H1 (cell line): ENCODE results near the gene ZNF462. TPM values are rescaled to one million over a fixed set of nuclear protein-coding genes. Genes with fewer than 3 reads are reported as not detected.

Experiments used
- CTCF ChIA-PET: fragments of 300-600 bp; sonication (Branson Sonifier 250); formaldehyde crosslinking; loops from one replicate; lab custom pipeline; 2021; ENCODE audit not compliant: partially characterized antibody; lab: Charles Lee
- POLR2A ChIA-PET: fragments of 300-600 bp; sonication (Branson Sonifier 250); formaldehyde crosslinking; loops from one replicate; lab custom pipeline; 2021; ENCODE audit warnings: inconsistent platforms; ENCODE audit not compliant: partially characterized antibody; lab: Charles Lee
- DNase-seq, 2 experiments: peaks; one replicate each; pipeline versions ENCODE4 v3.0.0 to v3.0.0-alpha.2; 2010 to 2022; ENCODE audit warnings: low spot score in 2 of 2, low read depth in 1 of 2, mixed read lengths in 1 of 2
- FAIRE-seq: peaks from 2 replicates; lab custom pipeline; 2011; peaks lifted over from hg19 to GRCh38; lab: Jason Lieb, UNC
- H2AFZ ChIP-seq: 2 replicates; pipeline ENCODE4 v1.8.1; 2012; ENCODE audit warnings: low read length, inconsistent platforms
- H2AK5ac ChIP-seq: 2 replicates; pipeline ENCODE4 v1.6.1; 2013; ENCODE audit warnings: low read depth, low read length
- H2BK120ac ChIP-seq: replicated peaks from 2 replicates; pipeline ENCODE3; 2013; ENCODE audit warnings: low read depth, low read length, inconsistent platforms
- H2BK12ac ChIP-seq: 2 replicates; pipeline ENCODE4 v1.6.1; 2013; ENCODE audit warnings: low read depth, low read length
- H2BK15ac ChIP-seq: 2 replicates; pipeline ENCODE4 v1.6.1; 2013; ENCODE audit warnings: low read length
- H2BK20ac ChIP-seq: 2 replicates; pipeline ENCODE4 v1.6.1; 2013; ENCODE audit warnings: low read length
- H2BK5ac ChIP-seq: 2 replicates; pipeline ENCODE4 v1.6.1; 2013; ENCODE audit warnings: low read depth, low read length
- H3K14ac ChIP-seq: 2 replicates; pipeline ENCODE4 v1.6.1; 2013; ENCODE audit warnings: inconsistent platforms; ENCODE audit not compliant: insufficient read length
- H3K18ac ChIP-seq: 2 replicates; pipeline ENCODE4 v1.6.1; 2013; ENCODE audit warnings: low read length; ENCODE audit errors: extremely low read depth
- H3K23ac ChIP-seq: 2 replicates; pipeline ENCODE4 v1.6.1; 2013; ENCODE audit warnings: inconsistent platforms; ENCODE audit not compliant: insufficient read length
- H3K23me2 ChIP-seq: 2 replicates; pipeline ENCODE4 v1.6.1; 2013; ENCODE audit warnings: low read depth, low read length
- H3K27ac ChIP-seq: 2 replicates; pipeline ENCODE4 v1.6.1; 2011; ENCODE audit warnings: low read depth, low read length, inconsistent platforms
- H3K27me3 ChIP-seq, 4 experiments: replicated peaks in 1 of 4; 1 replicate in 1 of 4; 2 replicates in 3 of 4; pipeline versions ENCODE4 v1.6.1 to v1.8.1; 2011 to 2013; ENCODE audit warnings: low read length in 3 of 4, mild to moderate bottlenecking in 3 of 4, inconsistent platforms in 2 of 4, mixed read lengths in 2 of 4, moderate library complexity in 1 of 4; ENCODE audit not compliant: control insufficient read depth in 3 of 4, insufficient read depth in 3 of 4; ENCODE audit errors: extremely low read depth in 1 of 4
- H3K36me3 ChIP-seq, 4 experiments: 2 replicates each; pipeline versions ENCODE4 v1.6.1 to v1.8.1; 2011 to 2013; ENCODE audit warnings: mild to moderate bottlenecking in 4 of 4, low read length in 3 of 4, moderate library complexity in 2 of 4, control low read depth in 1 of 4, inconsistent platforms in 1 of 4; ENCODE audit not compliant: insufficient read depth in 4 of 4, control insufficient read depth in 2 of 4
- H3K4ac ChIP-seq: replicated peaks from 2 replicates; pipeline ENCODE3; 2013; ENCODE audit warnings: low read length, low read depth, mixed read lengths, inconsistent platforms; ENCODE audit not compliant: insufficient read length
- H3K4me1 ChIP-seq, 4 experiments: replicated peaks in 1 of 4; 1 replicate in 1 of 4; 2 replicates in 3 of 4; pipeline versions ENCODE4 v1.6.1 to v1.8.1; 2011 to 2013; ENCODE audit warnings: low read length in 3 of 4, inconsistent platforms in 2 of 4, mixed read lengths in 1 of 4; ENCODE audit not compliant: insufficient read depth in 4 of 4, control insufficient read depth in 3 of 4
- H3K4me2 ChIP-seq, 2 experiments: 2 replicates each; pipeline versions ENCODE4 v1.6.1 to v1.8.1; 2011 to 2013; ENCODE audit warnings: low read depth in 2 of 2, low read length in 2 of 2, control low read depth in 1 of 2, inconsistent platforms in 1 of 2, mild to moderate bottlenecking in 1 of 2; ENCODE audit not compliant: insufficient read depth in 1 of 2
- H3K4me3 ChIP-seq, 4 experiments: fragments of 200-600, 300-600 bp in 1 of 4; sonication (generic), shearing (Covaris generic), sonication (Bioruptor Twin) in 1 of 4; 2 replicates each; pipeline versions ENCODE4 v1.5.1 to v1.8.1; 2011 to 2016; ENCODE audit warnings: low read length in 4 of 4, low read depth in 3 of 4, control low read depth in 2 of 4, inconsistent platforms in 2 of 4, mild to moderate bottlenecking in 2 of 4, mixed read lengths in 1 of 4, moderate library complexity in 1 of 4; ENCODE audit not compliant: insufficient read depth in 2 of 4; ENCODE audit errors: extremely low read depth in 1 of 4
- H3K56ac ChIP-seq: replicated peaks from 2 replicates; pipeline ENCODE3; 2013; ENCODE audit warnings: low read depth, mild to moderate bottlenecking, mixed read lengths, low read length, inconsistent platforms; ENCODE audit not compliant: insufficient read length
- H3K79me1 ChIP-seq: 2 replicates; pipeline ENCODE4 v1.6.1; 2013; ENCODE audit warnings: low read depth, low read length, control low read depth
- H3K79me2 ChIP-seq, 2 experiments: 2 replicates each; pipeline versions ENCODE4 v1.6.1 to v1.8.1; 2012 to 2013; ENCODE audit warnings: low read length in 2 of 2, mild to moderate bottlenecking in 2 of 2, inconsistent platforms in 1 of 2; ENCODE audit not compliant: insufficient read depth in 2 of 2, control insufficient read depth in 1 of 2
- H3K9ac ChIP-seq, 4 experiments: replicated peaks in 1 of 4; 1 replicate in 1 of 4; 2 replicates in 3 of 4; pipeline versions ENCODE4 v1.6.1 to v1.8.1; 2011 to 2013; ENCODE audit warnings: low read depth in 3 of 4, low read length in 3 of 4, control low read depth in 2 of 4, mild to moderate bottlenecking in 2 of 4, moderate library complexity in 2 of 4, inconsistent platforms in 1 of 4; ENCODE audit errors: extremely low read depth in 1 of 4
- H3K9me3 ChIP-seq, 2 experiments: 2 replicates each; pipeline versions ENCODE4 v1.6.1 to v1.8.1; 2012 to 2013; ENCODE audit warnings: mild to moderate bottlenecking in 2 of 2, moderate library complexity in 2 of 2, control low read depth in 1 of 2, inconsistent platforms in 1 of 2, low read depth in 1 of 2, low read length in 1 of 2, mixed read lengths in 1 of 2; ENCODE audit not compliant: insufficient read depth in 2 of 2
- H4K20me1 ChIP-seq, 2 experiments: replicated peaks in 1 of 2; 2 replicates each; pipeline versions ENCODE3 to v1.8.1; 2011 to 2013; ENCODE audit warnings: inconsistent platforms in 2 of 2, low read length in 2 of 2, mild to moderate bottlenecking in 1 of 2; ENCODE audit not compliant: insufficient read depth in 2 of 2, control insufficient read depth in 1 of 2
- H4K5ac ChIP-seq: 2 replicates; pipeline ENCODE4 v1.6.1; 2013; ENCODE audit warnings: low read length, low read depth, mixed read lengths, inconsistent platforms; ENCODE audit not compliant: insufficient read length
- H4K8ac ChIP-seq: 2 replicates; pipeline ENCODE4 v1.8.0; 2013; ENCODE audit warnings: mild to moderate bottlenecking, moderate library complexity, low read length, inconsistent platforms; ENCODE audit not compliant: insufficient read depth; ENCODE audit errors: extremely low read depth
- H4K91ac ChIP-seq: replicated peaks from 2 replicates; pipeline ENCODE3; 2013; ENCODE audit warnings: low read length, mixed read lengths, inconsistent platforms; ENCODE audit not compliant: insufficient read length
- ATF2 ChIP-seq: IDR thresholded peaks from 2 replicates; pipeline ENCODE4 v1.6.1; 2012; ENCODE audit warnings: low read length, inconsistent platforms
- CBX5 ChIP-seq: fragments of 300-800, 300-1000 bp; sonication (generic); IDR thresholded peaks from 2 replicates; pipeline ENCODE4 v1.7.1; 2016; ENCODE audit warnings: antibody characterized with exemption, low read length, low read depth
- CHD2 ChIP-seq: IDR thresholded peaks from 2 replicates; pipeline ENCODE4 v1.6.1; 2012; ENCODE audit warnings: low read length, improper control_type of control experiment
- CTBP2 ChIP-seq: IDR thresholded peaks from 2 replicates; pipeline ENCODE4 v1.7.0; 2011; ENCODE audit warnings: borderline replicate concordance, mild to moderate bottlenecking, moderate library complexity, mixed read lengths, low read length; ENCODE audit not compliant: insufficient read depth, insufficient read length
- GTF2F1 ChIP-seq: IDR thresholded peaks from 2 replicates; pipeline ENCODE4 v1.6.1; 2012; ENCODE audit warnings: low read depth, low read length, improper control_type of control experiment, borderline replicate concordance
- JUND ChIP-seq: IDR thresholded peaks from 2 replicates; pipeline ENCODE4 v1.6.1; 2011; ENCODE audit warnings: mild to moderate bottlenecking, improper control_type of control experiment, low read length
- KDM1A ChIP-seq: fragments of 200-600, 300-600 bp; sonication (generic); IDR thresholded peaks from 2 replicates; pipeline ENCODE4 v1.7.1; 2016; ENCODE audit warnings: mild to moderate bottlenecking, low read length, borderline replicate concordance
- KDM5A ChIP-seq: fragments of 200-600 bp; IDR thresholded peaks from 2 replicates; pipeline ENCODE4 v1.7.1; 2012; ENCODE audit warnings: mild to moderate bottlenecking, low read length, inconsistent platforms, mixed read lengths
- POLR2AphosphoS5 ChIP-seq: IDR thresholded peaks from 2 replicates; pipeline ENCODE4 v1.6.1; 2011; ENCODE audit warnings: low read depth, low read length
- RXRA ChIP-seq: IDR thresholded peaks from 2 replicates; pipeline ENCODE4 v1.6.1; 2011; ENCODE audit warnings: low read depth, mild to moderate bottlenecking, low read length, moderate library complexity; ENCODE audit not compliant: insufficient read depth
- TAF7 ChIP-seq: optimal IDR thresholded peaks from 2 replicates; pipeline ENCODE3; 2011; ENCODE audit warnings: low read depth, mild to moderate bottlenecking, inconsistent platforms, low read length, moderate library complexity, borderline replicate concordance
- polyA plus RNA-seq, 7 experiments: library from polyadenylated mRNA; depleted of rRNA in 3 of 7; stranded (reverse) in 5 of 7; unstranded in 2 of 7; fragments of >200 nt in 5 of 7; fragments of 200-250 nt in 2 of 7; gene quantifications; 1 replicate in 5 of 7; 2 replicates in 1 of 7; 4 replicates in 1 of 7; pipeline versions ENCODE4 v1.2.1 to v1.2.3, GENCODE V29; 2011 to 2013; ENCODE audit warnings: missing spikeins in 2 of 7, mixed read lengths in 2 of 7
- total RNA-seq: library from RNA; stranded (reverse); fragmentation: NEBNext Ultra II Directional; extraction: Animal tissue kit (Norgen Biotek cat#: 25700); gene quantifications from 2 replicates; pipeline ENCODE4 v1.2.1, GENCODE V29; 2021
- TF ChIP-seq, protein P1 (sequence below): IDR thresholded peaks from 2 replicates; pipeline ENCODE4 v1.6.1; 2011; ENCODE audit warnings: low read depth, mild to moderate bottlenecking, low read length; ENCODE audit not compliant: insufficient read depth

ZNF462 gene
- total and polyA plus RNA-seq, 2 of the 8 experiments (the other 6 are each of a cell fraction or from before 2014, with no cell fraction given) = 30.0 to 163 TPM

- CTCF ChIA-PET = no interaction called here
- Histone ChIP-seq H2AFZ (no peak overlapping the region), H2BK120ac (no peak overlapping the region), H2BK12ac (peak overlapping the region; percentile 54; the same call in 1 of the 2 replicates), H3K9ac (no peak overlapping the region), H3K27me3 (no peaks in the 10 kb centered on the region), H3K79me1 (no peaks in the 10 kb centered on the region), H4K20me1 (peaks cover 1 to 3% of the 10 kb centered on the region in 2 experiments), H3K4me3 (peak overlapping the region in 1 of 4 experiments; percentile 4; a peak in 1 of 8 replicates), H3K23me2 (no peaks in the 10 kb centered on the region), H4K5ac (no peak overlapping the region), H3K4me1 (peaks cover 2 to 22% (median 13%) of the 10 kb centered on the region in 4 experiments), H3K23ac (no peak overlapping the region), H3K14ac (no peak overlapping the region), H3K36me3 (peaks cover 8 to 54% (median 30%) of the 10 kb centered on the region in 4 experiments), H4K91ac (peak overlapping the region; percentile 23), H3K56ac (no peak overlapping the region), H2BK15ac (no peak overlapping the region), H3K4ac (no peak overlapping the region), H3K79me2 (peaks cover 0 to 42% of the 10 kb centered on the region in 2 experiments; a peak in 2 of 4 replicates), H2BK5ac (no peak overlapping the region), H2BK20ac (no peak overlapping the region), H3K18ac (peak overlapping the region; percentile 34; the same call in 1 of the 2 replicates), H2AK5ac (no peak overlapping the region), H3K9me3 (no peaks in the 10 kb centered on the region; a peak in 1 of 4 replicates), H3K27ac (peak overlapping the region; percentile 45; the same call in 1 of the 2 replicates), H3K4me2 (peak overlapping the region; percentile 16 to 28; a peak in 3 of 4 replicates), H4K8ac (no peak overlapping the region)
- FAIRE-seq (no peak), DNase-seq (no peak)
- POLR2A ChIA-PET = interaction anchor here (0.6 to 1.3 kb wide), 2 partner anchors 9 to 20 kb away, joined by 3 to 4 read pairs; no protein-coding TSS in a partner anchor
- no peak for TF ChIP-seq JUND
- TF ChIP-seq RXRA = no peak
- TF ChIP-seq CBX5 = no peak
- TF ChIP-seq CHD2 = no peak
- no peak for TF ChIP-seq POLR2AphosphoS5
- TF ChIP-seq KDM5A = no peak
- TF ChIP-seq CTBP2 = no peak
- no peak for TF ChIP-seq TAF7
- no peak for TF ChIP-seq ATF2
- TF ChIP-seq KDM1A = no peak
- TF ChIP-seq GTF2F1 = no peak
- TF ChIP-seq, protein P1, sequence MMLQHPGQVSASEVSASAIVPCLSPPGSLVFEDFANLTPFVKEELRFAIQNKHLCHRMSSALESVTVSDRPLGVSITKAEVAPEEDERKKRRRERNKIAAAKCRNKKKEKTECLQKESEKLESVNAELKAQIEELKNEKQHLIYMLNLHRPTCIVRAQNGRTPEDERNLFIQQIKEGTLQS = no peak
Measured at GRCh38 chr9:106969696-106970095, 106.7 kb downstream of the ZNF462 start.
